GM19452 (cell line): ENCODE results near the gene PTPRN2.
"Not testable (repeated sequence)": the region's sequence is repeated elsewhere in the genome, so short reads cannot be mapped to it uniquely, and the experiment has no call there.

ENCODE experiments used
- ATAC-seq: cut with Tn5 transposase; IDR thresholded peaks from one replicate; pipeline ENCODE4 v1.9.1; 2021; ENCODE audit not compliant: unreplicated experiment

Gene PTPRN2

GRCh38 chr7:157601530-157601929 lies 986.1 kb downstream of the PTPRN2 start:
- no peak for ATAC-seq

GRCh38 chr7:157599491-157599890 lies 988.1 kb downstream of the PTPRN2 start:
- no peak for ATAC-seq

GRCh38 chr7:157597562-157597961 lies 990.1 kb downstream of the PTPRN2 start:
- ATAC-seq = no peak

- ATAC-seq = no peak
These were observed 990.7 kb downstream of the PTPRN2 start for GRCh38 chr7:157596881-157597280.

- no peak for ATAC-seq
These were observed 991.2 kb downstream of the PTPRN2 start for GRCh38 chr7:157596471-157596870.

GRCh38 chr7:157596026-157596425 lies 991.6 kb downstream of the PTPRN2 start:
- no peak for ATAC-seq

GRCh38 chr7:157595086-157595855 lies 992.4 kb downstream of the PTPRN2 start:
- ATAC-seq = no peak

- ATAC-seq = no peak
These were observed 993.3 kb downstream of the PTPRN2 start for GRCh38 chr7:157594306-157594705.

GRCh38 chr7:157593541-157593940 lies 994.1 kb downstream of the PTPRN2 start:
- no peak for ATAC-seq

GRCh38 chr7:157592636-157593320 lies 994.8 kb downstream of the PTPRN2 start:
- not testable (repeated sequence) for ATAC-seq

GRCh38 chr7:157590526-157590925 lies 997.1 kb downstream of the PTPRN2 start:
- ATAC-seq = no peak

GRCh38 chr7:157589680-157590079 lies 997.9 kb downstream of the PTPRN2 start:
- no peak for ATAC-seq

- no peak for ATAC-seq
These were observed 999.6 kb downstream of the PTPRN2 start for GRCh38 chr7:157587805-157588560.

- ATAC-seq = no peak
These were observed 1000.4 kb downstream of the PTPRN2 start for GRCh38 chr7:157587051-157587804.

- no peak for ATAC-seq
These were observed 1001.1 kb downstream of the PTPRN2 start for GRCh38 chr7:157586426-157586955.

GRCh38 chr7:157585113-157585861 lies 1002.3 kb downstream of the PTPRN2 start:
- no peak for ATAC-seq

- ATAC-seq = no peak
These were observed 1003.2 kb downstream of the PTPRN2 start for GRCh38 chr7:157584420-157584819.

GRCh38 chr7:157581740-157582139 lies 1005.9 kb downstream of the PTPRN2 start:
- no peak for ATAC-seq

- ATAC-seq = no peak
These were observed 1007.3 kb downstream of the PTPRN2 start for GRCh38 chr7:157580324-157580723.

- ATAC-seq = no peak
These were observed 1008.2 kb downstream of the PTPRN2 start for GRCh38 chr7:157579425-157579824.
